HepG2 (cell line): ENCODE results near the gene SUCLG2. TPM values are rescaled to one million over a fixed set of nuclear protein-coding genes. Genes with fewer than 3 reads are reported as not detected.

Source experiments
- ATAC-seq: fragments of 200-7000 bp; cut with Tn5 transposase; 3 replicates; pipeline ENCODE4 v1.9.1; 2020; ENCODE audit warnings: mild to moderate bottlenecking, moderate library complexity
- BruUV-seq: library from RNA; stranded (reverse); fragments of 400-500 nt; replicated peaks from 2 replicates; lab custom pipeline; 2021; lab: Mats Ljungman, UMichigan
- CTCF ChIA-PET: fragments of 300-600 bp; formaldehyde crosslinking; extraction: SDS; loops from one replicate; lab custom pipeline; 2021; ENCODE audit warnings: low total read pairs, inconsistent platforms, low intra/inter-chr PET ratio; lab: Yijun Ruan, JAX
- POLR2A ChIA-PET: fragments of 350-600 bp; sonication (Branson Sonifier 250); formaldehyde crosslinking; loops from one replicate; lab custom pipeline; 2020; ENCODE audit warnings: antibody characterized with exemption, inconsistent platforms; lab: Yijun Ruan, JAX
- DNase-seq: peaks from one replicate; pipeline ENCODE4 v3.0.0-alpha.2; 2015; ENCODE audit warnings: low spot score
- FAIRE-seq: peaks from 3 replicates; lab custom pipeline; 2011; peaks lifted over from hg19 to GRCh38; lab: Jason Lieb, UNC
- H2AFZ ChIP-seq: one replicate; pipeline ENCODE4 v1.6.1; 2011; ENCODE audit warnings: low read length, inconsistent platforms
- H3K27ac ChIP-seq: fragments of 300-600 bp; 3 replicates; pipeline ENCODE4 v1.8.0; 2011; ENCODE audit warnings: mixed run types, mild to moderate bottlenecking, mixed read lengths, low read length, inconsistent platforms; ENCODE audit not compliant: insufficient read depth; ENCODE audit errors: extremely low read length
- H3K27me3 ChIP-seq, 2 experiments: fragments of 200-600 bp in 1 of 2; 2 replicates in 1 of 2; 3 replicates in 1 of 2; pipeline versions ENCODE4 v1.6.0 to v1.8.0; 2011; ENCODE audit warnings: low read length in 2 of 2, mild to moderate bottlenecking in 2 of 2, moderate library complexity in 2 of 2, inconsistent platforms in 1 of 2; ENCODE audit not compliant: insufficient read depth in 2 of 2, control insufficient read depth in 1 of 2
- H3K36me3 ChIP-seq, 2 experiments: fragments of 200-600 bp in 1 of 2; replicated peaks in 1 of 2; 2 replicates in 1 of 2; 3 replicates in 1 of 2; pipeline versions ENCODE4 v1.5.1 to v1.8.0; 2011; ENCODE audit warnings: low read length in 2 of 2, inconsistent platforms in 1 of 2; ENCODE audit not compliant: insufficient read depth in 2 of 2, control insufficient read depth in 1 of 2
- H3K4me1 ChIP-seq: 2 replicates; pipeline ENCODE4 v1.5.1; 2012; ENCODE audit warnings: low read length, inconsistent platforms; ENCODE audit not compliant: insufficient read depth
- H3K4me2 ChIP-seq: 2 replicates; pipeline ENCODE4 v1.6.0; 2011; ENCODE audit warnings: low read depth, low read length, inconsistent platforms
- H3K4me3 ChIP-seq, 3 experiments: fragments of 200-600 bp in 1 of 3; sonication (generic), shearing (Covaris generic) in 1 of 3; replicated peaks in 1 of 3; 2 replicates each; pipeline ENCODE4 v1.5.1; 2011 to 2016; ENCODE audit warnings: low read length in 3 of 3, inconsistent platforms in 2 of 3, low read depth in 2 of 3, mild to moderate bottlenecking in 2 of 3, control low read depth in 1 of 3, mixed read lengths in 1 of 3; ENCODE audit not compliant: insufficient read depth in 1 of 3
- H3K79me2 ChIP-seq: one replicate; pipeline ENCODE4 v1.6.1; 2011; ENCODE audit warnings: low read length, inconsistent platforms; ENCODE audit not compliant: insufficient read depth
- H3K9ac ChIP-seq: 2 replicates; pipeline ENCODE4 v1.6.0; 2011; ENCODE audit warnings: mild to moderate bottlenecking, low read depth, low read length, inconsistent platforms; ENCODE audit not compliant: insufficient read depth
- H3K9me3 ChIP-seq: 2 replicates; pipeline ENCODE4 v1.5.1; 2012; ENCODE audit warnings: mild to moderate bottlenecking, low read length
- H4K20me1 ChIP-seq: 2 replicates; pipeline ENCODE4 v1.6.0; 2011; ENCODE audit warnings: inconsistent platforms, mild to moderate bottlenecking, low read length, moderate library complexity; ENCODE audit not compliant: insufficient read depth
- DNMT3B ChIP-seq: conservative IDR thresholded peaks from 2 replicates; pipeline ENCODE4 v1.6.1; 2016; ENCODE audit warnings: missing biosample characterization, control low read depth
- KDM3A ChIP-seq: IDR thresholded peaks from 2 replicates; pipeline ENCODE4 v1.6.1; 2018; ENCODE audit warnings: low read depth, missing compliant biosample characterization
- STAT5B ChIP-seq: sonication (generic); formaldehyde crosslinking; IDR thresholded peaks from 2 replicates; pipeline ENCODE4 v1.4.0; 2020; ENCODE audit warnings: missing genetic modification reagents
- SYNCRIP ChIP-seq: fragments of 200-400 bp; formaldehyde crosslinking; IDR thresholded peaks from 2 replicates; pipeline ENCODE4 v1.6.1; 2018; ENCODE audit warnings: mild to moderate bottlenecking, low read depth, low read length; ENCODE audit not compliant: insufficient read depth
- ZFP36L1 ChIP-seq: sonication (generic); formaldehyde crosslinking; IDR thresholded peaks from 2 replicates; pipeline ENCODE4 v1.8.0; 2022; ENCODE audit warnings: mild to moderate bottlenecking, missing genetic modification reagents, moderate library complexity
- ZNF546 ChIP-seq: sonication (generic); formaldehyde crosslinking; conservative IDR thresholded peaks from 2 replicates; pipeline ENCODE4 v1.8.1; 2023; ENCODE audit warnings: mild to moderate bottlenecking, missing genetic modification reagents
- ZNF839 ChIP-seq: sonication (generic); formaldehyde crosslinking; IDR thresholded peaks from 2 replicates; pipeline ENCODE4 v1.4.0; 2020; ENCODE audit warnings: missing genetic modification reagents, mild to moderate bottlenecking, borderline replicate concordance
- WGBS: methylation state at CpG from one replicate; pipeline ENCODE4 v1.1.6; 2017; ENCODE audit warnings: low lambda C conversion rate; 5-methylcytosine and 5-hydroxymethylcytosine counted together
- in situ Hi-C: cut with HindIII; loops from 2 replicates; pipeline ENCODE4 v1.10.0; 2017; ENCODE audit warnings: low pct_unique_long_range_greater_than_20kb; ENCODE audit not compliant: extremely low pct_ligation_motif_present
- intact Hi-C: fragments of 100-400 bp; cut with micrococcal nuclease; formaldehyde crosslinking; loops from one replicate; pipeline ENCODE4 v1.10.0; 2022; ENCODE audit not compliant: unreplicated experiment
- polyA plus RNA-seq, 8 experiments: library from polyadenylated mRNA; depleted of rRNA in 3 of 8; stranded (reverse) in 7 of 8; unstranded in 1 of 8; fragments of >200 nt; fragmentation: Illumina TruSeq in 4 of 8; extraction: Trizol in 4 of 8; gene quantifications; 2 replicates each; pipeline versions ENCODE4 v1.2.1 to v1.2.3, GENCODE V29; 2011 to 2016; ENCODE audit warnings: low read depth in 4 of 8, missing spikeins in 1 of 8, mixed read lengths in 1 of 8; ENCODE audit not compliant: insufficient read depth in 1 of 8
- total RNA-seq, 5 experiments: library from RNA; depleted of rRNA; stranded (reverse); fragments of >200 nt; fragmentation: Illumina TruSeq; extraction: Trizol; gene quantifications; 2 replicates each; pipeline ENCODE4 v1.2.3, GENCODE V29; 2016; ENCODE audit warnings: low read depth in 1 of 5
- TF ChIP-seq, protein P1 (sequence below): sonication (generic); formaldehyde crosslinking; IDR thresholded peaks from 2 replicates; pipeline ENCODE4 v1.5.0; 2020; ENCODE audit warnings: mild to moderate bottlenecking, missing genetic modification reagents

SUCLG2 gene
- total and polyA plus RNA-seq, 2 of the 13 experiments (the other 11 are each of a cell fraction or from before 2014, with no cell fraction given), result 21.4 to 64.9 TPM

DNA sequence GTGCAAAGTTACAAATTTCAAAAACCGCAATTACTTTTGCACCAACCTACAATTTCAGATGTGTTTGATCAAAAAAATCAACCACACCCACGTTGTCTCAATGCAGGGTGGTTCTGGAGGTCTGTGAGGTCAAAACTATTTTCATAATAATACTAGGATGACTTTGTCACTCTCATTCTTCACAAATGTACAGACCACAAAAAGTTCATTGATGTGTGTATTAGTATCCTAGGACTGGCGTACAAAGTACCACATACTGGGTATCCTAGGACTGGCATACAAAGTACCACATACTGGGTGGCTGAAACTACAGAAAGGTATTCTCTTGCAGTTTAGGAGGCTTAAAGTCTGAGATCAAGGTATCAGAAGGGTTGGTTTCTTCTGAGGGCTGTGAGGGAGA is 13.0 kb downstream of the SUCLG2 start:
- WGBS, result 95% methylated on average over 3 of the region's 3 CpGs
- Histone ChIP-seq H4K20me1 (no peaks in the 10 kb centered on the region), H3K36me3 (peaks cover 2 to 6% of the 10 kb centered on the region in 2 experiments; a peak in 2 of 5 replicates), H3K79me2 (peaks cover 16% of the 10 kb centered on the region), H3K9ac (no peak overlapping the region), H2AFZ (no peak overlapping the region), H3K4me1 (peaks cover 21% of the 10 kb centered on the region), H3K27ac (no peak overlapping the region), H3K27me3 (no peaks in the 10 kb centered on the region), H3K4me3 (no peak overlapping the region), H3K9me3 (no peaks in the 10 kb centered on the region), H3K4me2 (no peak overlapping the region)
- FAIRE-seq, result no peak
- no peak for DNase-seq
- ATAC-seq, result no peak
- TF ChIP-seq KDM3A (no peak), SYNCRIP (no peak), ZNF839 (CRISPR knock-in tag) (no peak), ZNF546 (CRISPR knock-in tag) (no peak), STAT5B (CRISPR knock-in tag) (no peak), DNMT3B (CRISPR knock-in tag) (no peak), ZFP36L1 (CRISPR knock-in tag) (no peak)
- TF ChIP-seq, protein P1, sequence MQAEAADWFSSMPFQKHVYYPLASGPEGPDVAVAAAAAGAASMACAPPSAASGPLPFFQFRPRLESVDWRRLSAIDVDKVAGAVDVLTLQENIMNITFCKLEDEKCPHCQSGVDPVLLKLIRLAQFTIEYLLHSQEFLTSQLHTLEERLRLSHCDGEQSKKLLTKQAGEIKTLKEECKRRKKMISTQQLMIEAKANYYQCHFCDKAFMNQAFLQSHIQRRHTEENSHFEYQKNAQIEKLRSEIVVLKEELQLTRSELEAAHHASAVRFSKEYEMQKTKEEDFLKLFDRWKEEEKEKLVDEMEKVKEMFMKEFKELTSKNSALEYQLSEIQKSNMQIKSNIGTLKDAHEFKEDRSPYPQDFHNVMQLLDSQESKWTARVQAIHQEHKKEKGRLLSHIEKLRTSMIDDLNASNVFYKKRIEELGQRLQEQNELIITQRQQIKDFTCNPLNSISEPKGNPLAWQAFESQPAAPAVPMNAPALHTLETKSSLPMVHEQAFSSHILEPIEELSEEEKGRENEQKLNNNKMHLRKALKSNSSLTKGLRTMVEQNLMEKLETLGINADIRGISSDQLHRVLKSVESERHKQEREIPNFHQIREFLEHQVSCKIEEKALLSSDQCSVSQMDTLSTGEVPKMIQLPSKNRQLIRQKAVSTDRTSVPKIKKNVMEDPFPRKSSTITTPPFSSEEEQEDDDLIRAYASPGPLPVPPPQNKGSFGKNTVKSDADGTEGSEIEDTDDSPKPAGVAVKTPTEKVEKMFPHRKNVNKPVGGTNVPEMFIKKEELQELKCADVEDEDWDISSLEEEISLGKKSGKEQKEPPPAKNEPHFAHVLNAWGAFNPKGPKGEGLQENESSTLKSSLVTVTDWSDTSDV (CRISPR knock-in tag), result no peak
- CTCF ChIA-PET, result no interaction called here
- POLR2A ChIA-PET, result interaction anchor here (1.2 kb wide), 1 partner anchor 14 kb away, joined by 3 read pairs; no protein-coding TSS in a partner anchor
- in situ Hi-C loops (no loop called here), intact Hi-C loops (no loop called here)
- no TSS peak for BruUV-seq
